ENCODE data around the gene UBC. TPM values are rescaled to one million over a fixed set of nuclear protein-coding genes. Genes with fewer than 3 reads are reported as not detected.
"Not testable (repeated sequence)": the region's sequence is repeated elsewhere in the genome, so short reads cannot be mapped to it uniquely, and the experiment has no call there.

Gene UBC
- total RNA-seq, 4 donors from 2014 or later: 1,220 to 2,129 (median 1,369) TPM

DNA sequence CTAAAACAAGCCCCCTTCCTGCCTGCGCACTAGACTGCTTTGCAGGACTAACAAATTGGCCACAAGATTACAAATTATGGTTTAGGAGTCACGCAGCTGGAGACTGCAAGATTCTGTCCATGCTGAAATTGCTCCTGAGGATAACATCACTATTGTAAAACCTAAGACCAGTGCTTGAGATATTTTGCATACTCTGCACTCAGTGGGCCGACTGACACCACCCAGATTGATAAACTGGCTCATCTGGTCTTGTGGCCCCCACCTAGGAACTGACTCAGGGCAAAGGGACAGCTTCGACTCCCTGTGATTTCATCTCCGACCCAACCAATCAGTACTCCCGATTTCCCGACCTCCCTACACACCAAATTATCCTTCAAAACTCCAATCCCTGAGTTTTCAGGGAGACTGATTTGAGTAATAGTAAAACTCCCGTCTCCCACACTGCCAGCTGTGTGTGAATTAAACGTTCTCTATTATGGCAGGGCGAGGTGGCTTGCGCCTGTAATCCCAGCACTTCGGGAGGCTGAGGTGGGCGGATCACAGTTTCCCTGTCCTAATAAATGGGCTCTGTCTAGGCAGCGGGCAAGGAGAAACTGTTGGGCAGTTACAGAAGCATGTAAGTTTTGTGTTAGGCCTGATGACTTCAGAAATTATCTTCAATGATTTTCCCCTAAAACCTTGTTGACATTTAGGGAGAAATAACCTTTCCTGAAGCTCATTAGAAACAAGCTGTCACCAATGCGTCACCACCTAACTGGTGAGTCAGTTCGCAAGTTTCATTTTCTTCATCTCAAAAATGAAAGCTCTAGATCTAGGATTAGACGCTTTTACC is 5.3 kb upstream of the UBC start:
- DNase-seq (ENCODE audit: low spot score) (no peak), ATAC-seq (ENCODE audit: low FRiP score) (no peak)
- TF ChIP-seq, protein P1, sequence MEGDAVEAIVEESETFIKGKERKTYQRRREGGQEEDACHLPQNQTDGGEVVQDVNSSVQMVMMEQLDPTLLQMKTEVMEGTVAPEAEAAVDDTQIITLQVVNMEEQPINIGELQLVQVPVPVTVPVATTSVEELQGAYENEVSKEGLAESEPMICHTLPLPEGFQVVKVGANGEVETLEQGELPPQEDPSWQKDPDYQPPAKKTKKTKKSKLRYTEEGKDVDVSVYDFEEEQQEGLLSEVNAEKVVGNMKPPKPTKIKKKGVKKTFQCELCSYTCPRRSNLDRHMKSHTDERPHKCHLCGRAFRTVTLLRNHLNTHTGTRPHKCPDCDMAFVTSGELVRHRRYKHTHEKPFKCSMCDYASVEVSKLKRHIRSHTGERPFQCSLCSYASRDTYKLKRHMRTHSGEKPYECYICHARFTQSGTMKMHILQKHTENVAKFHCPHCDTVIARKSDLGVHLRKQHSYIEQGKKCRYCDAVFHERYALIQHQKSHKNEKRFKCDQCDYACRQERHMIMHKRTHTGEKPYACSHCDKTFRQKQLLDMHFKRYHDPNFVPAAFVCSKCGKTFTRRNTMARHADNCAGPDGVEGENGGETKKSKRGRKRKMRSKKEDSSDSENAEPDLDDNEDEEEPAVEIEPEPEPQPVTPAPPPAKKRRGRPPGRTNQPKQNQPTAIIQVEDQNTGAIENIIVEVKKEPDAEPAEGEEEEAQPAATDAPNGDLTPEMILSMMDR (IDR thresholded peaks at IDR 0.05): no peak

DNA sequence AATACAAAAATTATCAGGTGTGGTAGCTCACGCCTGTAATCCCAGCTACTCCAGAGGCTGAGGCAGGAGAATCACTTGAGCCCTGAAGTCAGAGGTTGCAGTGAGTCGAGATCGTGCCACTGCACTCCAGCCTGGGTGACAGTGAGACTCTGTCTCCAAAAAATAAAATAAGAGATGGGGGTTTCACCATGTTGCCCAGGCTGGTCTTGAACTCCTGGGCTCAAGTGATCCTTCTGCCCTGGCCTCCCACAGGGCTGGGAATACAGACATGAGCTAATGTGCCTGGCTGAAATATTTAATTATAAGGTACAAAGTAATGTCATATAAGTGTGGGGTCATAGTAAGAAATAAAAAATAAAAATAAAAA is 4.2 kb upstream of the UBC start:
- not testable (repeated sequence) for ATAC-seq (ENCODE audit: low FRiP score); DNase-seq (ENCODE audit: low spot score)

DNA sequence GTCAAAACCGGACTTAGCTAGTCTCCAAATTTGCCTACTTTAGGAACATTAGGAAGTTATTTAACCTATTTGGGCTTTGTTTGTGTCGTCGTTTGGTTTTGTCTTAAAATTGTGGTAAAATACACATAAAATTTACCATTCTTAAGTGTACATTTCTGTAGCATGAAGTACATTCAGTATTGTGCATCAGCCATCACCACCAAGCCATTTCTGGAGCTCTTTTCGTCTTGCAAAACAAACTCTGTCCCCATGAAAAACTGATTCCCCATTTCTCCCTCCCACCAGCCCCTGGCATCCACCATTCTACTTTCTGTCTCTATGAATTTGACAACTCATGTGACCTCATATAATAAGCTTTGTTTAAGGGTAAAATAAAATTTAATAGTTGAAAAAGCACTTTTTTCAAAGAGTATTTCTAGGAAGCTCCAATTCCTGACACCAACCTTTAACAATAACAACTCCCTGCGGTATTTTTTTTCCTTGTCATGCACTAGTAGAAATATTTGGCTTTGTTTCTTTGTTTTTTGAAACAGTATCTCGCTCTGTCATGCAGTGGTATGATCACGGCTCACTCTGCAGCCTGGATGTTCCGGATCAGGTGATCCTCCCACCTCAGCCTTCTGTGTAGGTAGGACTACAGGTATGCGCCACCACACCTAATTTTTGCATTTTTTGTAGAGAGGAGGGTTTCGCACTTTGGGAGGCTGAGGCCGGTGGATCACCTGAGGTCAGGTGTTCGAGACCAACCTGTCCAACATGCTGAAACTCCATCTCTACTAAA is 3.6 kb upstream of the UBC start:
- DNase-seq (ENCODE audit: low spot score) (no peak), ATAC-seq (ENCODE audit: low FRiP score) (no peak)
- TF ChIP-seq, protein P1 (IDR thresholded peaks at IDR 0.05): no peak

DNA sequence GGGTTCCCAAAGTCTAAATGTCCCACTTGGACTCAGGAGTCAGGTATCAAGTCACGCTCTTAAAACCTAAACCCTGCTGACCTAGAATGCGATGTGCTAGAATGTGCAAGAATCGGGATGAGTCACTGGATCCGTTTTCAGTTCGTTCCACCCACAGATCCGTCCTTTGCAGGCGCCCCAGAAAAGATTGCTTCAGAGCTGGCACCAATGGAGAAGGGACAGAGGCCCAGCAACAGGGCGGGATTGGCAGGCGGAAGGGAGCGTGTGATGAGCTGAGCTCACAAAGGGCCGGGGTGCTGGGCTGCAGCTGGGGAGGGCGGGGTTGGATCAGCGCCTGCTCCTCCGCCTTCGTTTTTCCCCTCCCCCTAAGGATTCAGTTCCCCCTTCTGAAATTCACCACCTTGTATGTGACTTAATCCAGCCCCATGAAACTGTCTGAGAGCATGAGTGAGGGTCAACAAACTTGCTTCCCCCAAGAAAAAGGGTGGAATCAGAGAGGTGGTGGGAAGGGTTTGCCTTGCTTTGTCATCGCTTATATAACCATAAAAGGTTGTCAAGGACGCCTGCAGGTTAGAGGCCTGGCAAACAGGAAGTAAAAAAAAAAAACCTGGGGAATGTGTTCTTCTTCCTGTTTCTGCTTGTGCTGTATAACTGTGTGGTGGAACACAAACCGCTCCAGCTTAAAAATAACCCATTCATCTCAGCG is 2.8 kb upstream of the UBC start:
- ATAC-seq (ENCODE audit: low FRiP score) (peak; percentile 80), DNase-seq (ENCODE audit: low spot score) (peak; percentile 76)
- TF ChIP-seq, protein P1 (IDR thresholded peaks at IDR 0.05): no peak

DNA sequence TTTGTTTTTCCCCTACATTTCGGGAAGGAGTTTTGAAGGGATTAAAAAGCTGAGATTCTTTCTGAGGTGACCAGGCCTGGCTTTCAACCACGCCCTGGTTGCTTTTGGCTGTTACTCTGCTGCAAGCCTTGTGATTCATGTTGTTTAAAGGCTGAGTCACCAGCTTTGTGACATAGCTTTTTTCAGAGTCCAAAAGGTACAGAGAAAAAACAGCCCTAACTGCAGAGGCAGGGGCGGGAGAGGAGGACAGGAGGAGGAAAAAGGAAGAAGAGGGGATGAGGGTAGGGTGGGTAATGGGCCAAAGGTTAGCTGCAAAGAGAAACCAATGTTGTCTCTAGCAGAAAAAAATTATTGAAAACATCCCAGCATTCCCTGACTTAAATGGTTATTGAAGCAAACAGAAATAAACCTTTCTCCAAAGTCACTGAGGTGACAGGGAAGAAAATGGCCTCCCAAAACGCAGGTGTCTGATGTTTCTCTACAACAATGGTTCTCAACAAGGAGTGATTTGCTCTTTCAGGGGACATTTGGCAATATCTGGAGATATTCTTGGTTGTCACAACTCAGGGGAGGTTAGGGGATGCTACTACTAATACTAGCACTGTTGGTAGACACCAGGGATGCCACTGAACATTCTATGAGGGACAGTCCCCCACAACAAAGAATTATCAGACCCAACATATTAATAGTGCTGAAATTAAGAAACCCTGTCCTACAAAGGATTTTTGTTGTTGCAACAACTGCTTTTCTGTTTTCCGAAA is 2.1 kb upstream of the UBC start:
- TF ChIP-seq, protein P1 (IDR thresholded peaks at IDR 0.05): no peak
- ATAC-seq (ENCODE audit: low FRiP score) (peak; percentile 8), DNase-seq (ENCODE audit: low spot score) (no peak)

DNA sequence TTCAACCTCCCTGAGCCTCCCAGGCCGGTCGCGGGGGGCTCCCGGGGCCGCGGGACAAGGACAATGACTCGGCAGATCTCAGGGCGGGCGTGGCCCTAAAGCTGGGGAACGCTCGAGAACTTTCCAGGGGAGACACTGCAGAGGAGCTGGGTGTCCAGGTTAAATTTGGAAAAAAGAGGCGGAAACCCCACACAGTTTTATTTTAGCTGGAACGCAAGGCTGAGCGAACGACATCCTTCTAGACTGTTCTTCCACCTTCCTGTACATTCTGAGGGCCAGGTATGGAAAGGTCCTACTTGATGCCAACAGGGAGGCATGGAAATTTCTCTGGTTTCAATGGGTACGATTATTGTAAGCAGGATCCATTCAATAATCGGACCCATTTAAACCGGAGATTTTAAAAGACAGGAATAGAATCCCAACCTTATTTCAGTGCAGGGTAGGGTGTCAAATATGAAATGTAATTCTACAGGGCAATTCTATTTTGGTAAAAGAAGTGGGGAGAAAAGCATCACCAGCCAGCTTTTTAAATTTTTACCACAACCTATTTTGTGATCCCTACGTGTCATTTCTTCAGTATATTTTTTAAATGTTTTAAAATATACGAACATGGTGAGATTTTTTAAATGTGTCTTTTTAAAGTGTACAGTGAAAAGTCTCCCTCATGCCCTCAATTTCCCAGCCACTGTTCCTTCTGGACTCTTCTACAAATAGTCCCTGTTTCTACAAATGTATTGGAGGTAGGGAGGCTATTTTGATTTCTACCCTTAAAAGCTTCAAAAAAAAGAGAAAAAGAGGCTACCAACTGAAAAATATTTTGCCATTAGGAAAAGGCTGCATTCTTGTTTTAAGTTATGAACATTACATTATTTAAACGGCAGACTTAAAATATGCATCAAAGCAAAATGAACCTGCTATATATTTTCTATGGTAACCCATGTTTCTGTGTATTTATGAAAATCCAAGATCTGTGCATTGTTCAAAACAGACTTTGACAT is 1.1 kb upstream of the UBC start:
- DNase-seq (ENCODE audit: low spot score) (no peak), ATAC-seq (ENCODE audit: low FRiP score) (no peak)
- TF ChIP-seq, protein P1 (IDR thresholded peaks at IDR 0.05): no peak
